Psoas muscle (tissue), 8 donors: ENCODE results near the gene CLIC3. TPM values are rescaled to one million over a fixed set of nuclear protein-coding genes. Genes with fewer than 3 reads are reported as not detected.

ENCODE experiments used
- ATAC-seq, 4 donors: fragments of 200-7000 bp; cut with Tn5 transposase; one replicate each; pipeline ENCODE4 v1.9.1; 2020; ENCODE audit warnings: moderate library complexity in 3 of 4, mild to moderate bottlenecking in 2 of 4
- DNase-seq, 2 donors: peaks; one replicate each; pipeline ENCODE4 v3.0.0-alpha.2; 2020
- H3K27ac ChIP-seq: fragments of 200-600 bp; one replicate; pipeline ENCODE4 v1.8.0; 2022
- H3K27me3 ChIP-seq, 3 donors: fragments of 200-600 bp in 1 of 3; one replicate each; pipeline versions ENCODE4 v1.6.1 to v1.8.0; 2013 to 2022; ENCODE audit warnings: low read length in 2 of 3, mild to moderate bottlenecking in 2 of 3, moderate library complexity in 1 of 3; ENCODE audit not compliant: insufficient read depth in 3 of 3
- H3K36me3 ChIP-seq, 2 donors: fragments of 200-600 bp in 1 of 2; one replicate each; pipeline versions ENCODE4 v1.6.1 to v1.8.0; 2013 to 2022; ENCODE audit warnings: low read depth in 1 of 2, mild to moderate bottlenecking in 1 of 2, moderate library complexity in 1 of 2; ENCODE audit not compliant: insufficient read depth in 1 of 2
- H3K4me1 ChIP-seq: fragments of 200-600 bp; one replicate; pipeline ENCODE4 v1.8.0; 2022
- H3K4me3 ChIP-seq: fragments of 200-600 bp; one replicate; pipeline ENCODE4 v1.8.0; 2022; ENCODE audit warnings: mild to moderate bottlenecking
- H3K9me3 ChIP-seq: fragments of 200-600 bp; one replicate; pipeline ENCODE4 v1.8.0; 2022
- CTCF ChIP-seq: fragments of 200-600 bp; IDR thresholded peaks from one replicate; pipeline ENCODE4 v1.8.0; 2022; ENCODE audit warnings: antibody characterized with exemption
- WGBS, 3 donors: extraction: QIAGEN DNeasy Blood & Tissue Kit; methylation state at CpG; one replicate each; pipeline versions ENCODE4 v1.1.6 to v1.1.7; 2013; 5-methylcytosine and 5-hydroxymethylcytosine counted together
- intact Hi-C, 2 donors: fragments of 100-400 bp; cut with DNase I; formaldehyde crosslinking; loops; one replicate each; pipeline versions ENCODE4 v1.11.0 to v1.14.2; 2022
- polyA plus RNA-seq, 3 donors: library from polyadenylated mRNA; stranded (reverse); fragments of 200-250 nt; gene quantifications; one replicate each; pipeline ENCODE4 v1.2.3, GENCODE V29; 2013
- total RNA-seq, 4 donors: library from RNA; stranded (reverse); fragmentation: NEBNext Ultra II Directional in 2 of 4; extraction: Animal tissue kit (Norgen Biotek cat#: 25700) in 2 of 4; gene quantifications; one replicate each; pipeline versions ENCODE4 v1.2.1 to v1.2.4, GENCODE V29; 2021 to 2023
- donor health status: healthy with polysubstance abuse.
- donor health status: DM: no; HTN: no; CAD: no; lungs with moderate emphysema.
- donor health status: Bipolar disorder and iron deficiency.
- donor health status: healthy.
- donor health status: DM: yes; HTN: yes; CAD: no.
- donor health status: DM: no; HTN: no; CAD: no.
- donor health status: DM: no; HTN: no; CAD: no.
- donor health status: DM: yes; HTN: yes; CAD: no.

Gene CLIC3
- total and polyA plus RNA-seq, 7 donors: 0.38 to 0.94 (median 0.67) TPM; not detected in 1

- DNase-seq (no peak), ATAC-seq (no peak)
- intact Hi-C loops: no loop called here
- Histone ChIP-seq H3K4me1 (no peaks in the 10 kb centered on the region), H3K36me3 (no peaks in the 10 kb centered on the region), H3K9me3 (no peaks in the 10 kb centered on the region), H3K27me3 (peaks cover 0 to 4% (median 0%) of the 10 kb centered on the region in 3 donors), H3K4me3 (no peak overlapping the region), H3K27ac (no peak overlapping the region)
- 63 to 71% (median 63%) methylated on average over 17 of the region's 17 CpGs for WGBS, 3 donors
- no peak for TF ChIP-seq CTCF
Observed at GRCh38 chr9:136968333-136969127, 27.8 kb downstream of the CLIC3 start.

- intact Hi-C loops: no loop called here
- no peaks in the 10 kb centered on the region for H3K36me3 ChIP-seq
- no peak overlapping the region for H3K4me3 ChIP-seq
- H3K4me1 ChIP-seq: no peaks in the 10 kb centered on the region
- no peak for DNase-seq
- H3K27ac ChIP-seq: no peak overlapping the region
- WGBS, 3 donors: 13 to 19% (median 18%) methylated on average over 23 of the region's 23 CpGs
- no peak for TF ChIP-seq CTCF
- no peak for ATAC-seq
- no peaks in the 10 kb centered on the region for H3K9me3 ChIP-seq
- H3K27me3 ChIP-seq: peaks cover 0 to 4% (median 0%) of the 10 kb centered on the region in 3 donors
Observed at GRCh38 chr9:136965771-136966484, 30.4 kb downstream of the CLIC3 start.

- DNase-seq: no peak
- no peak for ATAC-seq
Observed at GRCh38 chr9:136964833-136965422, 31.4 kb downstream of the CLIC3 start.

GRCh38 chr9:136964171-136964689 is 32.1 kb downstream of the CLIC3 start:
- H3K4me1 ChIP-seq: no peaks in the 10 kb centered on the region
- 72 to 74% (median 73%) methylated on average over 18 to 22 of the region's 22 CpGs for WGBS, 3 donors
- no peak for TF ChIP-seq CTCF
- no peak overlapping the region for H3K27ac ChIP-seq
- ATAC-seq (no peak), DNase-seq (no peak)
- no peaks in the 10 kb centered on the region for H3K9me3 ChIP-seq
- intact Hi-C loops: no loop called here
- no peak overlapping the region for H3K4me3 ChIP-seq
- H3K27me3 ChIP-seq: peaks cover 0 to 5% (median 4%) of the 10 kb centered on the region in 3 donors
- H3K36me3 ChIP-seq: no peaks in the 10 kb centered on the region

More at GRCh38 chr9:136964833-136965422, 31.4 kb downstream of the CLIC3 start:
- Histone ChIP-seq H3K27me3 (peaks cover 0 to 4% (median 0%) of the 10 kb centered on the region in 3 donors), H3K27ac (no peak overlapping the region), H3K4me3 (no peak overlapping the region), H3K9me3 (no peaks in the 10 kb centered on the region), H3K36me3 (no peaks in the 10 kb centered on the region), H3K4me1 (no peaks in the 10 kb centered on the region)
- WGBS, 3 donors: 89 to 90% (median 89%) methylated on average over 26 of the region's 26 CpGs
- TF ChIP-seq CTCF: no peak
- intact Hi-C loops: no loop called here
